Measurements from ENCODE around the gene SIX2. TPM values are rescaled to one million over a fixed set of nuclear protein-coding genes. Genes with fewer than 3 reads are reported as not detected.

SIX2 gene
- total RNA-seq, 1 donor from 2014 or later, result 0.38 TPM

GRCh38 chr2:44999540-44999939 lies 9.7 kb downstream of the SIX2 start:
- DNase-seq, result no peak
- Histone ChIP-seq H3K27ac (no peak overlapping the region), H3K27me3 (ENCODE audit: low read depth) (peaks cover 86% of the 10 kb centered on the region), H3K4me3 (no peak overlapping the region), H3K4me1 (peaks cover 24% of the 10 kb centered on the region), H3K36me3 (no peaks in the 10 kb centered on the region), H3K9me3 (no peaks in the 10 kb centered on the region)
- no peak for TF ChIP-seq CTCF (IDR thresholded peaks at IDR 0.05)
- no peak for ATAC-seq
- intact Hi-C loops (cut with DNase I), result no loop called here

- ATAC-seq (no peak), DNase-seq (no peak)
- H3K27ac ChIP-seq, result no peak overlapping the region
- H3K36me3 ChIP-seq, result no peaks in the 10 kb centered on the region
- intact Hi-C loops (cut with DNase I), result no loop called here
- H3K4me3 ChIP-seq, result no peak overlapping the region
- H3K4me1 ChIP-seq, result peaks cover 15% of the 10 kb centered on the region
- no peaks in the 10 kb centered on the region for H3K9me3 ChIP-seq
- peaks cover 79% of the 10 kb centered on the region for H3K27me3 ChIP-seq (ENCODE audit: low read depth)
- no peak for TF ChIP-seq CTCF (IDR thresholded peaks at IDR 0.05)
Measured at GRCh38 chr2:44997963-44998362, 11.3 kb downstream of the SIX2 start.

DNA sequence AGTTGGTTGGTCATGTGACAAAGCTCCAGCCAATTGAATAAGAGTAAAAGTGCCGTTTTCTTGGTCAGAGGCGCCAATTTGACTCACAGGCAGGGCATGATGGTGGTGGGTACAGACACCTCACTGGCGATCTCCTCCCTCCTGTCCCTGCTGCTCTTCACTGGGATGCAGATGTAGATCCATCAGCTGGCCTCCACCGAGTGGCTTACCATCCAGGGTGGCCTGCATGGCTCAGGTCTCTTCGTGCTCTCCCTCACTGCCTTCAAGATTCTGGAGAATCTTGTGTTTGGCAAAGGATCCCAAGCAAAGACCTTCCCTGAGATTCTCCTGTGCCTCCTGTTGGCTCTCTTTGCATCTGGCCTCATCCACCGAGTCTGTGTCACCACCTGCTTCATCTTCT lies 12.9 kb downstream of the SIX2 start:
- peaks cover 9% of the 10 kb centered on the region for H3K4me1 ChIP-seq
- ATAC-seq (no peak), DNase-seq (no peak)
- TF ChIP-seq CTCF (IDR thresholded peaks at IDR 0.05), result no peak
- peaks cover 64% of the 10 kb centered on the region for H3K27me3 ChIP-seq (ENCODE audit: low read depth)
- no peaks in the 10 kb centered on the region for H3K9me3 ChIP-seq
- intact Hi-C loops (cut with DNase I), result no loop called here
- H3K4me3 ChIP-seq, result no peak overlapping the region
- no peak overlapping the region for H3K27ac ChIP-seq
- no peaks in the 10 kb centered on the region for H3K36me3 ChIP-seq

DNA sequence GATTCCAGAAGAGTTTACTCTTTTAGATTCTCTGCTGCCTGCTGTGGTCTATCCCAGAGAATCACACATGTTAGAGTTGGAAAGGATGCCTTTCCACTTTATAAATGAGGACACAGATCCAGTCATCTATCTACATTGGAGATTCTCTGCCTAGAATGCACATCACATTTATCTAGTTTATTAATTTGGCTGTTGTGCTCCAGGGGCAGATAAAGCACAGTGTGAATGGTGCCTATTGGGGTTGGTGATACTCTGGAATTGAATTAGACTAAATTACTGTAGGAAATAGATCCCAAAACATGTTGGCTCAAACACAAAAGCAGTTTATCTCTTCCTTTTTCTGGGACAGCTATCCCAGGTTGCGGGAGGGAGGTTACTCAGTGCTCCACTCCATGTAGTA lies 14.9 kb downstream of the SIX2 start:
- no peak for DNase-seq
- no peak for TF ChIP-seq CTCF (IDR thresholded peaks at IDR 0.05)
- H3K4me3 ChIP-seq, result no peak overlapping the region
- no peaks in the 10 kb centered on the region for H3K4me1 ChIP-seq
- intact Hi-C loops (cut with DNase I), result no loop called here
- H3K9me3 ChIP-seq, result no peaks in the 10 kb centered on the region
- H3K27ac ChIP-seq, result no peak overlapping the region
- H3K36me3 ChIP-seq, result no peaks in the 10 kb centered on the region
- peaks cover 44% of the 10 kb centered on the region for H3K27me3 ChIP-seq (ENCODE audit: low read depth)
- ATAC-seq, result no peak

DNA sequence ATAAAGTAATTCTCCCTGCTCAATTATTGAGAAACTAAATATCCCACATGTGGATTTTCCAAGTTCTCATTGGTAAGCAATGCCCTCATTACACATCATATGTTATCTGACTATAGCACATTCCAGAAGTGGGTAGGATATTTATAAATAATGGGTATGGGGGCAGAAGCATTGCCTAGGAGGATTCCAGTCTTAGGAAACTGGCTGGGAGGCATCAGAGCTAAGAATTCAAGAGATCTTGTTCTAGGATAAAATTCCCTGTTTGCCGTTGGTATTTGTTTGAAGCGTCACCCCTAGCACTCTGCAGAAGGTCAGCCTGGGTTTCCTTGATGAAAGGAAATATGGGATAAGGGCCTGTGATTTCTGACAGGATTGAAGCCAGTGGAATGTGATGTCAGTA lies 20.1 kb downstream of the SIX2 start:
- H3K27me3 ChIP-seq (ENCODE audit: low read depth), result peaks cover 13% of the 10 kb centered on the region
- DNase-seq (no peak), ATAC-seq (no peak)
- intact Hi-C loops (cut with DNase I), result loop anchor here (10.0 kb wide), 1 partner anchor 506 kb away; no protein-coding TSS in a partner anchor
- H3K9me3 ChIP-seq, result no peaks in the 10 kb centered on the region
- H3K4me3 ChIP-seq, result no peak overlapping the region
- H3K4me1 ChIP-seq, result no peaks in the 10 kb centered on the region
- H3K27ac ChIP-seq, result no peak overlapping the region
- TF ChIP-seq CTCF (IDR thresholded peaks at IDR 0.05), result no peak
- no peaks in the 10 kb centered on the region for H3K36me3 ChIP-seq

Data from lower lobe of right lung (tissue), 2 donors.